Activated CD4-positive, alpha-beta T cell treated with anti-CD3 and anti-CD28 coated beads, Interleukin-10, Interleukin-2, amounts not matched to agents 100 ng/mL and 50 ng/mL, durations not matched to agents 16 hours and 8 hours (primary cell): ENCODE measurements around the gene SRGAP3.

Experiments used
- DNase-seq: peaks from one replicate; pipeline ENCODE4 v3.0.0-alpha.2; 2020

Gene SRGAP3

DNA sequence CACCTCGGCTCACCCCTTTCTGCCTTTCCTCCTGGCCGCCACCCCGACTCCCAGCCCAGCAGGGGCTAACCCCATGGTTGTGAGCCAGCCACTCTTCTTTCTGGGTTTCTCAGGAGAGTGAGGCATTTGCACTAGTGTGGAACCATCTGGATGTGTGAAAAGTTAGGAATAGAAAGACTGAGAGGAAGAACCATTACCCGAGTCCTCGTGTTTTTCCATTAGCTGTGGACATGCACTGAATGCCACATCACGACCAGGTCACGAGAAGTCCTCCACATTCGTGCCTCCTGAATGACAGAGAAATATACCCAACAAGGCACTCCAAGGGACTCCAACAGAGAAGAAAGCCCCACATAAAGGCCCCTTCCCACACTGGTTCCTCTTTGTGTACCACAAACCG is 268.1 kb downstream of the SRGAP3 start:
- DNase-seq, result no peak

DNA sequence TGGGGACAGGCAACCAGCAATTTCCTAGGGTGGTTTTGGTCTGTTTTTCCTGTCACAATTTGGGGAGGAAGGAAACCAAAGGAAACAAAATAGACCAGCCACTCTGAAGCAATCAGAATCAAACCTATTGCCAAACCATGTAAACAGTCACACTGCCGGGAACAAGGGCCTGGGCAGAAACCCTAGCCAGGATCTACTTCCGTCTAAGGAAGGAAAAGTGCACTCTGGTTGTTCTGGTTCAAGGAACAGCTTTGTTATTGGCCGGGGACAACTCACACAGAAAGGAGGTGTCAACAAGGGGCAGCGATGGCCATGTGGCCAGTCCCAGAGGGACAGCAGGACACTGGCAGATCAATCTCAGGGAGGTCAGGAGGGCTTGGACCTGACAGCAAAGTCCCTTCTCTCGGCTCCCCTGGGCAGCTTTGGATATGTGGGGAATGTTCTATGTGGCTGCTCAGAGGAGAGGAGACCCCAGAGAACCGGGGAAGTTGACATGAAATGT is 268.6 kb downstream of the SRGAP3 start:
- DNase-seq, result no peak

DNA sequence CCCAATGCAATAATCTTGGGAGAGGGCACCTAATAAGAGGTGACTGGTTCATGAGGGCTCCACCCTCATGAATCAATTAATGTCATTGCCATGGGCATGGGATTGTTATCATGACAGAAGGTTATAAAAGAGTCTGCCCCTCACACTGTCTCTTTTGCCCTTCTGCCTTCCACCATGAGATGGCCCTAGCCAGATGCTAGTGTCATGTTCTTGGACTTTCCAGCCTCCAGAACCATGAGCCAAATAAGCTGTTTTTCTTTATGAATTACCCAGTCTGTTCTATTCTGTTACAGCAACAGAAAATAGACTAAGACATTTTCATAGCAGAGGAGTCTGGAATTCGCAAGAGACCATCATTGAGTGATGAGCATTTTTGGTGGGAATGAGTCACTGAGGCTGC is 270.2 kb downstream of the SRGAP3 start:
- no peak for DNase-seq

DNA sequence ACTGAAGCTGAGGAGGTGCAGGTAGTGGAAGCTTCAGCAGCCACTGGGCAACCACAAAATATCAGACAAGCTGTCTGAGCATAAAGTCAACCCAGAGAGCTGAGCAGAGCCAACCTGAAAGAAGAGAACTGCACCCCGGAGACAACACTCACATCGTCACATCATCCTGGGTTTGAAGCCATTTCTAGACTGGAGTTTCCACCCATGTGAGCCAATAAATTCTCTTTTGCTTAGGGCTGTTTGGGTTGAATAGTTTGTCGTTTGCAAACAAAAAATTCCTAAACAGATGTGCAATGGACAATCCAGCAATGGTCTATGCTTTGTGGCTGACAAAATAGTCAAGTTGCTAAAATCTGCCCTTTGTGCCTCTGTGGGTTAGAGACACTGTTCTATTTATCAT is 270.9 kb downstream of the SRGAP3 start:
- DNase-seq, result no peak

DNA sequence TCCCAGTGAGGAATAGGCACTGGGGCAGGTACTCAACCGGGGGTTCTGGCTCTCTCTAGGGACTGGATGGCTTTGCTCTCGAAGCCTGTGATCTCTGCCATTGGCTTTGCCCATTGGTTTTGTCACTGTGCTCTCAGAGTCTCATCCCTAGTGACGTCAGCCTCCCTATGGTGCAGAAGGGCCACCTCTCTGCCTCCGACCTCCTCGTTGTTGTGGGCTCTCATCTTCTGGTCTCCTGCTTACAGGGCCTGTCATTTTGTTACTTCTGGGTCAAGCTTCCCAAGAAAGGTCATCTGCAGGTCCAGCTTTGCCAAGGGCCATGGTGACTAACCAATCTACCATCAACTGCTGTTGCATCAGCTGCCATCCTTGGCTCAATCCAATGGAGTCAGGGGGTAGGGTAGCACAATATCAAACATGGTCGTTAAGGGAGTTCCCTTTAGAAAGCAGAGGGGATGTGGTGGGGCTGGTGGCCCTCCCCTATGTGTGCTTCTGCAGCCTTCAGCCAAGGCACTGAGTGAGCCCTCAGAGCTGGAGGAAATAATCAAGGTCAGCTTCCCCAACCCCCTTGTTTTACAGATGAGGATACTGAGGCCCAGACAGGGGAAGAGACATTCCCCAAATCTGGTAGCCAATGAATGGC is 272.8 kb downstream of the SRGAP3 start:
- DNase-seq, result no peak

DNA sequence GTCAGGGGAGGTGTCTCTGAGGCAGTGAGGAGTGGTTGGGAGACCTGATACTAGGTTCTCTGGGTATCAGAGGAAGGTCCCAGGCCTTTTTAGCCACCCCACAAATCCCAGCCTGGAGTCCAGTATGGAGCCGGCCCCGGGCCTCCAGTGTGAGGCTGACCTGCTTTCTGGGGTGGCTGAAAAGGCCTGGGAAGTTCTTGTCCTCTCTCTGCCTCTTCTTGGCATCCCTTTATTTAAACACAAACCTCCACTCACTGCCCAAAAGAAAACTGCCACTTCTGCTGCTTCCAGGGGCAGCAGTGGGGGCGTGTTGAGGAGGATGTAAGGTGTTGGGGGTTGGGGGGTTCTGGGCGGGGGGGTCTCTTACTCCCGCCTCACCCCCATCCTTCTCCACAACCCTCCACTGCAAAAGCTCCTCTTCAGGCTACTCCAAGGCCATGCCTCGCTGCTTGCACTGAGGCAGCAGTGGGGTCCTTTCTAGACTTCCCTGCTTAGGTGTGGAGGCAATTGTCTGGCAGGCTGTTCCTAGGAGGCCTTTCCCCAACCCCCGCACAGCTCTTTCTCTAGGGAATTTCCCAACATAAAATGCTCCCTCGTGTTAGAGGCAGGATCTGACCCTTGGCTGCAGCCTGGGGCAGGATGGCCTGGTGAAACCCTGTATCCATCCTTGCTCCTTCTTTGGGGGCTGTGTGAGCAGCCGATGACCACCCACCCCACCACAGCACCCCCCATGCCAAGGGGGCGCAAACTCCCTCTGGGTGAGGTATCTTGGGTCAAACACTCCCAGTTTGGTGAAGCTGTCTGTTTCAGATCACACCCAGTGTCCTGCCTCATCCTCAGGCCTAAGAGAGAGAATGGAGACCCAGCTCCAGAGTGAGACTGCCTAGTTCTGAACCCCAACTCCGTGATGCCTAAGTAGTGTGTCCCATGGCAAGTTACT is 274.1 kb downstream of the SRGAP3 start:
- no peak for DNase-seq

DNA sequence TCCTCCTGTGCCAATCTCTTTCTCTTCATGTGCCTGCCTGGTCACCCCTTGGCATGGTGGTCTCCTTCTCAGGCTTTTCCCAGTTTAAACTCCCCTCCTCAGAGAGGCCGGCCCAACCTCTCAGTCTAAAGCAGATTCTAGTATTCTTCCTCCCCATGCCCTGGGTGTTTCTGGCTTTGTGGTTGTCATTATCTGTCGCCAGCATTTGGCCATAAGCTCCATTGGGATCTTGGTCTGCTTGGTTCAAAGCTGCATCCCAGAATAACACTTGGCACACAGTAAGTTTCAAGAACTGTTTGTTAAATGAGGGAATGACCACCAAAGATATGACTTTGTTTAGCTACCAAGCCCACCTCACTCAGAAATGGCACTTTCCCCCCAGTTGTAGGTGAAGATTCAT is 275.0 kb downstream of the SRGAP3 start:
- no peak for DNase-seq

DNA sequence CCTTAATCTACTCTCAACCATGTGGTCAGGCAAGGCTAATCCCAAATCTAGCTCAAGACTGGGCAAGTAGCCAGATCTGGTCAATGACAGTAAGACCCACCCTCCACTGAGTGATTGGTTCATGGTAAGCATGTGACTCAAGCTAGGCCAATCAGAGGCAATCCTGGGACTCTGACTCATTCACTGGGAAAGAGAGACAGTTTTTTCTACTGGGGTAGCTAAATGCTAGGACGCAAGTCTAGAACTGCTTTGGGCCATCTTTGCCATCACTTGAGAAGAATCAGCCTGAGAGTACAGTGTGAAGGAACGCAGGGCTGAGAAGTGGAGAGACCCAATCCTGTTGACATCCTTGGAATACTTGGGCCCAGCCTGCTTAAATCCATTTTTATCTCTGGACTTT is 276.8 kb downstream of the SRGAP3 start:
- DNase-seq, result peak; percentile 6

DNA sequence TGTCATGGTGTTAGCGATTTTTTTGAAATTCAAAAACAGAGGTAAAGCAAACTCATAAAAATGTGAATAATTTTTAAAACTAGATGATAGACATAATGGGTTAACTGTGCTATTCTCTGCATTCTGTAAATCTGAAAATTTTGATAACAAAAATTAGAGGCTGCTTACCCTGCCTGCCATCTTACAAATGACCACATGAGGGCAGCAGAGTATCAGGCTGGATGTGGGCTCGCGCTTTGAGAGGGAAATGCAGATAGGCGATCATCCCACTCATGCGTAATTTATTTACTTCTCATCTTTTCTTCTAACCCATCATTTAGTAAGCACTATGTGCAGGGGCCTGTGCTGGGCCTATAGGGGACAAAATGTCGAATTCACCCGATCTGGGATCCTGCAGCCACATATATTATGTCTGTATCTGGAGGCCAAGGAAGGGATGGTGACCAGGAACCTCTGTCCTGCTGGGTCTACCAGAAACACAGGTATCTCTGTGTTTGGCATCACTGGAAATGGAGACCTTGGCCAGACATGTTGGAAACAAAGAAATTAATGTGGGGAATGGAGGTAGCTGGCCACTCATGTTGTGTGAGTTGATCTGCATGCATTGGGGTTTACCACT is 278.4 kb downstream of the SRGAP3 start:
- peak; percentile 75 for DNase-seq

DNA sequence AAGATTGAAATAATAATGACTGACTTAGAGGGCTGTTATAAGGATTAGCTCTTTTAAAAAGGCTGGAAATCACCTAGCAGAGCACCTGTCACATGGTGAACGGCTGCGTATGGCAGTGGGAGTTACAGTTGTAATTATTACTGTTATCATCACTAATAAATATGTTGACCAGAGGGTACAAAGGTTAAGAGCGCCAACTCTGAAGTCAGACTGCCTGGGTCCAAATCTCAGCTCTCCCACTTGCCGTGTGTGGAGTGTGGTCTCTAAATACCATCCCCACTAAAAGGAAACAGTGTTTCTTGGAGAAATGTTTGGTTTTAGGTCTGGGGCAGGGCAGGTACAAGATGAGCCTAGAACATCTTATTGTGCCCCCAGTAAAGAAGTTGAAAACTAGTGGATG is 280.2 kb downstream of the SRGAP3 start:
- DNase-seq, result no peak

DNA sequence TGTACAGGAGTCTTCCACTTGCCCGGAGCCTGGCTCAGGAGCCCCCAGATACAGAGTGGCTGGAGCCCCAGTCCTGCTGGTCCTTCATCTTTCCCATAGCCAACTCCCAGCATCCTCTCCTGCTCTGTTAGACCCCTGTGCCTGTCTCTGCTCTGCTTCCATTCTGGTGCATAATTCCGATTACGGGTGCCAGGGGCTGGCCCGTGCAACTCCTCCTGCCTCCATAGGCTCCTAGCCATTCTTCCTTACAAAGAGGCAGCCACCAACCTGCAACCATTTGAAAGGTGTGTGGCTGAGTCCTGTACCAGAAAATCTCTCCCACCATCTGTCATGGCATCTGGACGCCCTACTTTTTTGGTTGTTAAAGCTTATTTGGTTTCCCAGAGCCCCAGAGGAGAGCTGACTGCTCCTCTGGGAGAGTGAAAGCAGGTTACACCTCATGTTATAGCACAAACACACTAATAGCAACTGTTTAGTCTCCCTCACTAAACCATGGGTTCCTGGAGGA is 281.0 kb downstream of the SRGAP3 start:
- no peak for DNase-seq

DNA sequence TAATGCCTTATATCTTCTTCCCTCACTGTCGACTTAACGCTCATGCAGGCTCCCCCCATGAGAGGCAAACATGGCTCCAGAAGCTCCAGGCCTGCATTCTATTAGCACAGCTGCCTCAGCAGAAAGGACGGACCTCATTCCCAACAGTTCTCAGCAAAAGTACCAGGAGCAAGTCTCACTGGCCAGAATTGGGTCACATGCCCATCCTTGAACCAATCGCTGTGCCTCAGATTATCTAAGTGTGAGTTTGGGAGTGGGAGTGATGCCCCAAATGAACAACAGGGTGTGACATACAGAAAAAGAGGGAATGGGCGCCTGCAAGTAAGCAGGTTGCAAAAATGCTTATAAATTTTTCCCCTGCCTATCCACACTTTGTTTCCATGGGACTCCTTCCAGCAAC is 281.9 kb downstream of the SRGAP3 start:
- DNase-seq, result no peak

DNA sequence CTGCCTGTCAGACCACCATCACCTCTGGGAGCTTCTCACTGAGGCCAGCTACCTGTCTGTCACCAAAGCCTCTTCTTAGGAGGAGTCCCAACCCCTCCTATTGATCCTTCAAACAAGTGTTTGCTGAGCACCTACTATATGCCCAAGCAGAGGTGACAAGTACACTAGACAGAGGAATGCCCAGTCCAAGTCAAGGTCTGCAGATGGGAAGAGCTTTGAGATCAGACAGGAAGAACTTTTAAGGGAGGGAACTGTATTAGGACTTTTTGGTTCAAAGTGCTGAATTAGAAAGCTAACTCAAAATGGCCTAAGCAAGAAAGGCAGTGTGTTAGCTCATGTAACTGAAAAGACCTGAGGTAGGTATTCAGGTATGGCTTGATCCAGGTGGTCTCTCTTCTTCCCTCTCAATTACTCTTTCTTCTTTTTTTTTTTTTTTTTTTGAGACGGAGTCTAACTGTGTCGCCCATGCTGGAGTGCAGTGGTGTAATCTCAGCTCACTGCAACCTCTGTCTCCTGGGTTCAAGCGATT is 282.6 kb downstream of the SRGAP3 start:
- DNase-seq, result no peak

DNA sequence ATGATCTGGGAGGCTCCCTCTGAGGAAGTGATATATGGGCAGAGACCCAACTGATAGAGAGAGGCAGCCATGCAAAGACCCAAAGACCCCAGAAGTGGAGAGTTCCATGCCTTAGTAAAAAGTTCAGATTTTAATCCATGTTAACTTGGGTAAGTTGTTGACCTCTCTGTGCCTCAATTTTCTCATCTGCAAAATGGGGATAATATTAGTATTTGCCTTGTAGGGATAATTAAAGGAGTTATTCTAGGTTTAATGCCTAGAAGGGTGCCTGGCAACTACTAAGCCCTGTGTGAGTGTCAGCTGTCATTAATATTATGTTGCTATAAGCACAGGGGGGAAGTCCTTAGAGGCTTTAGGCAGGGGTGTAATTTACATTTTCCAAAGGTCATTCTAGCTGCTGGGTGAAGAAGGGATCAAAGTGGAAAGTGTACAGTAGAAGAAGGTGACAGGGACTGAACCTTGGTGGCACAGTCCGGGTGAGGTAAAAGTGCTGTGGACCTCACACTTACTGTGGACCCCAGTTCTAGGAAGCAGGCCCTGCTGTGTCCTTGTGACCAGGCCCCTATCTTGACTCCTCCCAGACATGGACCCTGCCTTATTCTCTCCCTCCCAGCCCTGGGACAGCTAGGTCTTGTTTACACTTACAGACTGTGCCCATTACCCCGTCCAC is 283.2 kb downstream of the SRGAP3 start:
- DNase-seq, result no peak

DNA sequence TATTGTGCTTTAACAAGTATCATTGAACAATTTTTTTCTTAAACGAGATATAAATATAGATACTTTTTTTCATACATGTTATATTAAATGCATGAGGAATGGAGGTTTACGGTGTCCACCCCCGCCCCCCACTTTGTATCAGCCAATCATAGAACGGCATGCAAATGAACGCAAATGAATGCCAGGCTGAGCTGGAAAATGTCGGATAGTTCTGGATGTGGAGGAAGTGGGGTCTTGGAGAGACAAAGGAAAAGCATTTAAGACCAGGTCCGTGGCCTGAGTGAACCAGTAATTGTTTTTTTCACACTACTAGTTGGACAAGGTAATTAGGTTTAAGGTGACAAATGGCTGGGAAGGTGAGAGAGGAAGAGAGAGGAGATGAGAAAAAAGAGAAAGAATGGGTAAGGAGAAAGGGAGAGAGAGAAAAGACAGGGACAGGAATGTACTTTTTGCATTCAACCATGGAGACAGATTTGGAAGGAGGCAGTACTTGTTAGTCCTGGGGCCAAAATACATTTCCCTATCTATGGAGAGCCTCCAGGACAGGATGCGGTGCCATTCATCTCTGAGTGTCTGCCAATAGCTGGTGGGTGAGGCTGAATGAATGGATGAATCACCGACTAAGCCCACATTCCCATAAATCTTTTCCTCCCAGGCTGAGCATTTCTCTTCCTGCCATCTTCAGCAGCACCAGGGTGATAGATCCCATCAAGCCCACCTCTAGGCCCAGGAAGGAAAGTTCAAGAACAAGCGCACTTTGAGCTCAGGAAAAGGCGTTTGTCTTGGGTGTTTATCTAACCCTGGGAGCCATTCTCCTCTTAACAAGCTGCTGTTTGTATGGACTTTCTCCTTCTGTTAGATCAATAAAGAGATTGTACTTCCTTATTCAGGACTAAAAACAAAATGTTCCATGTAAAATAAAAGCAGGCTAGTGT is 284.7 kb downstream of the SRGAP3 start:
- DNase-seq, result no peak

DNA sequence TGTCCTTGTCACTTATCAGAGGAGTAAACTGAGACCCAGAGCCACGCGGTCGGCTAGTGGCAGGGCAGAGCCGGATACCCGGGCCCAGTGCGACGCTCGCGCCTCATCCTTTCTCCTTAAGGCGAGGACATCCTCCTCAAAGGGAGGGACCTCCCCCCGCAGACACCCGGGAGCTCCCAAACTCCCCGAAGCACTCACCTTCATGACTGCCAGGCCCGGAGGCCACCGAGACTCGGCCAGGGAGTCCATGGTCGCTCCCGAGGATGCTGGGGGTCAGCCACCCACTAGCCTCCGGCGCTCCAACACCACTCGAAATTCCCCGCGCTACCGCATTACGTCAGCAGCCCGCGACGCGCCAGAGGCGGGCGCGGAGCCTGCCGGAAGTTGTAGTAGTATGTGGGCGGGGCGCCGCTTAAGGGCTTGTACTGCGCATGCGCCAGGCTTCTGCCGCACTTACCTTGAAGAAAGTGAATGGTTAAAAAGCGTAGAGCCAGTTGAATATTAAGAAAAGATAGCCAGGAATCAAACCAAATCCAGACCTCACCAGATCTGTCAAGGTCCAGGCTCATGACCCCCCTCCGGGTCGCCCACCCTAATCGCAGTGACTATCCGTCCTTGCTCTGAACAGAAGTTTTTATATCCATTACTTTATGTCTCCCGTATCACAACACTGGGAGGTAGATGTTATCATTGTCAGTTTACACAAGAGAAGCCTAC is 286.2 kb downstream of the SRGAP3 start, which contains the start of gene RAD18:
Gene RAD18 (minus strand): TSS at position 336 of the 717 bp plus-strand sequence. CDS start 87 bp downstream, at position 249.
- DNase-seq, result peak; percentile 95

DNA sequence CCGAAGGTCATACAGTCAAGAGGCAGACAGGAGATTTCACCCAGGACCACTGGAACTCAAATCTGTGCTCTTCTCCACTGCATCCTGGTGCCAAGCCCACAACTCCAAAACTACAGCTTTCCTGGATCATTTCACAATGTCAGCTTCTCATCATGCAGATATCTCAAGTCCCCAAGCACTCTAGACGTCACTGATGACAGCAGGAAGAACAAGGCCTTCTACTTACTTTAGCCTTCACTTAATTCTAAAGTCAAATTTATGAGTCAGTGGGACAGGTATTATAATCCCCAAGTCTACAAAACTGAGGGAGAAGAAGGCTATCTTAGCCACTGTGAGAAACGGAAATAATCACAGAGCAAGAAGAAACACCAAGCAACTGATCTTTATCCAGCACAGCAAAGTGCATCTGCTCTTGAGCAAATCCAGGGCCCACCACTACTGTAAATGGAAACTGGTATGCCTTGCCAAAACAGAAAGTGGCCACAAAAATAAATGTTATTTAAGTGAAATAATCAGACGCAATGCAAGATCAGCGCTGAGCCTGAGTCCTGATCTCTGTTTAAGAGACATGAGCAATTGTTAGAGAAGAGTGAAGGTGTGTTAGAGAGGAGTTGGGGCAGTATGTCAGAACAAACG is 287.1 kb downstream of the SRGAP3 start:
- DNase-seq, result peak; percentile 4

DNA sequence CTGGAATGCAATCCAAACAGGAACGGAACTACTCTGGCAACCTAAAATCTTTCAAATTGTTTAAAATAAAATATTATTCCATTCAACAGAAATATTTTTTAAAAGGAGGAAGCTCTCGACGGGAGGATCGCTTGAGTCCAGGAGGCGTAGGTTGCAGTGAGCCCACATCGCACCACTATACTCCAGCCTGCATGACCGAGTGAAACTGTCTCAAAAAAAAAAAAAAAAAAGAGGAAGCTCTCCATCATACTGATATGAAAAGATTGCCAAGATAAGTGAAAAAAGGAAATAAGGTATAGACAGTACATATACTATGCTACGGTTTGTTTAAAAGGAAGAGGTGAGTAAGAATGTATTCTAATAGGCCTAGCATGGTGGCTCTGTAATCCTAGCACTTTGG is 289.8 kb downstream of the SRGAP3 start:
- no peak for DNase-seq

DNA sequence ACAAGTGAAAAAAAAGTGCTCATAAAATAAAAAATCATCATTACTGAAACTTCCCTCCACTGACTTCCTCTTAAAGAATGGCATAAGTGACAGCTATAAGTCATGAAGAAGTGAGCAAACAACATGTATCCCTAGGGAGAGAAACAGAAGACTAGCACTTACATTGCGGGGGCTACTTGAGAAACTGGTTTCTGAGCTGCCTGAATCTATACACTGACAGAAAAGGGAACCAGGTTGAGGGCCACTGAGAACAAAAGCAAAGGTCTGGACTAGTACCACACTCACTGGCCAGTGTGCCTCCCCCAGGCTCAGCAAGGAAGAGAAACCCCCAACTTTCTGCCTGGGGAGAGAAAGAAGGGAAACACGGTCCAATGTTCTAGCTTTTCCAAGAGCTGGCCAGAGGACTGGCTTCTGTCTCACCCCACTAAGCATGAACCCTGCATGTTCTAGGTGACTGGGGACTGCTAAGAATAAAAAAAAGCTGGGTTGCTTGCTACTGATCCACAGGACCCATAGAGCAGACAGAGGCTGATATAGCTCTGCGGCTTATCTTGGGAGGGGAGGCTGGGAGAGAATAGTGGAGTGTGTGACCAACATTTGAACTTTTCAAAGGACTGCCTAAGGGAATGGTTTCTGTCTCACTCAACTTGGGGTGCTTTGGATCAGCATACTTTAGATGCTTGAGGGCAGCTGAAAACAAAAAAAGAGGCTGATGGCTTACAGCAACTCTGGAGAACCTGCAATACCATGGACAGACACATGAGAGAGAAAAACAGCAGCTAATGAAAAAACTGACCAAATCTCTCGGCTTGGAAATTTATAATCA is 294.3 kb downstream of the SRGAP3 start:
- no peak for DNase-seq
